Measurements from ENCODE around the gene PCBP2.

GRCh38 chr12:53454707-53455106, 2.8 kb downstream of the PCBP2 start:
- TF ChIP-seq TCF4 (CRISPR knock-in tag; IDR thresholded peaks at IDR 0.05; ENCODE audit: borderline replicate concordance) (0 out of 2 replicates have a peak, but pooled peaks have one; percentile 37), ZNF70 (CRISPR knock-in tag; IDR thresholded peaks at IDR 0.05) (no peak), ZNF565 (CRISPR knock-in tag; conservative IDR thresholded peaks at IDR 0.05; ENCODE audit: low read depth) (no peak), TOX (CRISPR knock-in tag; IDR thresholded peaks at IDR 0.05; ENCODE audit: borderline replicate concordance) (no peak), RARB (CRISPR knock-in tag; IDR thresholded peaks at IDR 0.05) (no peak), SNAI2 (CRISPR knock-in tag; IDR thresholded peaks at IDR 0.05) (no peak), ESRRG (CRISPR knock-in tag; IDR thresholded peaks at IDR 0.05) (no peak), OSR1 (CRISPR knock-in tag; IDR thresholded peaks at IDR 0.05) (no peak)
- TF ChIP-seq, protein P1, sequence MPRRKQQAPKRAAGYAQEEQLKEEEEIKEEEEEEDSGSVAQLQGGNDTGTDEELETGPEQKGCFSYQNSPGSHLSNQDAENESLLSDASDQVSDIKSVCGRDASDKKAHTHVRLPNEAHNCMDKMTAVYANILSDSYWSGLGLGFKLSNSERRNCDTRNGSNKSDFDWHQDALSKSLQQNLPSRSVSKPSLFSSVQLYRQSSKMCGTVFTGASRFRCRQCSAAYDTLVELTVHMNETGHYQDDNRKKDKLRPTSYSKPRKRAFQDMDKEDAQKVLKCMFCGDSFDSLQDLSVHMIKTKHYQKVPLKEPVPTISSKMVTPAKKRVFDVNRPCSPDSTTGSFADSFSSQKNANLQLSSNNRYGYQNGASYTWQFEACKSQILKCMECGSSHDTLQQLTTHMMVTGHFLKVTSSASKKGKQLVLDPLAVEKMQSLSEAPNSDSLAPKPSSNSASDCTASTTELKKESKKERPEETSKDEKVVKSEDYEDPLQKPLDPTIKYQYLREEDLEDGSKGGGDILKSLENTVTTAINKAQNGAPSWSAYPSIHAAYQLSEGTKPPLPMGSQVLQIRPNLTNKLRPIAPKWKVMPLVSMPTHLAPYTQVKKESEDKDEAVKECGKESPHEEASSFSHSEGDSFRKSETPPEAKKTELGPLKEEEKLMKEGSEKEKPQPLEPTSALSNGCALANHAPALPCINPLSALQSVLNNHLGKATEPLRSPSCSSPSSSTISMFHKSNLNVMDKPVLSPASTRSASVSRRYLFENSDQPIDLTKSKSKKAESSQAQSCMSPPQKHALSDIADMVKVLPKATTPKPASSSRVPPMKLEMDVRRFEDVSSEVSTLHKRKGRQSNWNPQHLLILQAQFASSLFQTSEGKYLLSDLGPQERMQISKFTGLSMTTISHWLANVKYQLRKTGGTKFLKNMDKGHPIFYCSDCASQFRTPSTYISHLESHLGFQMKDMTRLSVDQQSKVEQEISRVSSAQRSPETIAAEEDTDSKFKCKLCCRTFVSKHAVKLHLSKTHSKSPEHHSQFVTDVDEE (CRISPR knock-in tag; IDR thresholded peaks at IDR 0.05), result no peak
- TF ChIP-seq, protein P2, sequence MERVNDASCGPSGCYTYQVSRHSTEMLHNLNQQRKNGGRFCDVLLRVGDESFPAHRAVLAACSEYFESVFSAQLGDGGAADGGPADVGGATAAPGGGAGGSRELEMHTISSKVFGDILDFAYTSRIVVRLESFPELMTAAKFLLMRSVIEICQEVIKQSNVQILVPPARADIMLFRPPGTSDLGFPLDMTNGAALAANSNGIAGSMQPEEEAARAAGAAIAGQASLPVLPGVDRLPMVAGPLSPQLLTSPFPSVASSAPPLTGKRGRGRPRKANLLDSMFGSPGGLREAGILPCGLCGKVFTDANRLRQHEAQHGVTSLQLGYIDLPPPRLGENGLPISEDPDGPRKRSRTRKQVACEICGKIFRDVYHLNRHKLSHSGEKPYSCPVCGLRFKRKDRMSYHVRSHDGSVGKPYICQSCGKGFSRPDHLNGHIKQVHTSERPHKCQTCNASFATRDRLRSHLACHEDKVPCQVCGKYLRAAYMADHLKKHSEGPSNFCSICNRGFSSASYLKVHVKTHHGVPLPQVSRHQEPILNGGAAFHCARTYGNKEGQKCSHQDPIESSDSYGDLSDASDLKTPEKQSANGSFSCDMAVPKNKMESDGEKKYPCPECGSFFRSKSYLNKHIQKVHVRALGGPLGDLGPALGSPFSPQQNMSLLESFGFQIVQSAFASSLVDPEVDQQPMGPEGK (CRISPR knock-in tag; IDR thresholded peaks at IDR 0.05; ENCODE audit: borderline replicate concordance), result no peak
- TF ChIP-seq, protein P3, sequence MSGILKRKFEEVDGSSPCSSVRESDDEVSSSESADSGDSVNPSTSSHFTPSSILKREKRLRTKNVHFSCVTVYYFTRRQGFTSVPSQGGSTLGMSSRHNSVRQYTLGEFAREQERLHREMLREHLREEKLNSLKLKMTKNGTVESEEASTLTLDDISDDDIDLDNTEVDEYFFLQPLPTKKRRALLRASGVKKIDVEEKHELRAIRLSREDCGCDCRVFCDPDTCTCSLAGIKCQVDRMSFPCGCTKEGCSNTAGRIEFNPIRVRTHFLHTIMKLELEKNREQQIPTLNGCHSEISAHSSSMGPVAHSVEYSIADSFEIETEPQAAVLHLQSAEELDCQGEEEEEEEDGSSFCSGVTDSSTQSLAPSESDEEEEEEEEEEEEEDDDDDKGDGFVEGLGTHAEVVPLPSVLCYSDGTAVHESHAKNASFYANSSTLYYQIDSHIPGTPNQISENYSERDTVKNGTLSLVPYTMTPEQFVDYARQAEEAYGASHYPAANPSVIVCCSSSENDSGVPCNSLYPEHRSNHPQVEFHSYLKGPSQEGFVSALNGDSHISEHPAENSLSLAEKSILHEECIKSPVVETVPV (CRISPR knock-in tag; IDR thresholded peaks at IDR 0.05), result no peak
